Measurements from ENCODE around the gene RTF2. TPM values are rescaled to one million over a fixed set of nuclear protein-coding genes. Genes with fewer than 3 reads are reported as not detected.
A peak's percentile ranks its signal among the peaks of the same experiment; 100 is the strongest.

The RTF2 gene
- total RNA-seq, 1 donor from 2014 or later: 71.2 TPM

GRCh38 chr20:56465997-56466396 is 2.4 kb upstream of the RTF2 start:
- no peak for TF ChIP-seq CTCF (conservative IDR thresholded peaks at IDR 0.05)
- Mint-ChIP-seq H3K4me1 (ENCODE audit: unreplicated experiment) (peaks cover 14% of the 10 kb centered on the region), H3K4me3 (no peak overlapping the region)

GRCh38 chr20:56467968-56468315 is 485 bp upstream of the RTF2 start:
- peaks cover 14% of the 10 kb centered on the region for H3K4me1 Mint-ChIP-seq (ENCODE audit: unreplicated experiment)
- DNase-seq (ENCODE audit: extremely low spot score, unreplicated experiment): no peak
- TF ChIP-seq CTCF (conservative IDR thresholded peaks at IDR 0.05): no peak
- H3K9me3 Mint-ChIP-seq: no peaks in the 10 kb centered on the region
- peaks cover 15% of the 10 kb centered on the region for H3K27me3 Mint-ChIP-seq
- peak overlapping the region; percentile 99 for H3K27ac Mint-ChIP-seq
- peak overlapping the region; percentile 100 for H3K4me3 Mint-ChIP-seq
- H3K36me3 Mint-ChIP-seq: no peaks in the 10 kb centered on the region

More at GRCh38 chr20:56465997-56466396, 2.4 kb upstream of the RTF2 start:
- H3K27ac Mint-ChIP-seq: no peak overlapping the region
- DNase-seq (ENCODE audit: extremely low spot score, unreplicated experiment): no peak
- no peaks in the 10 kb centered on the region for H3K36me3 Mint-ChIP-seq
- no peaks in the 10 kb centered on the region for H3K9me3 Mint-ChIP-seq
- peaks cover 28% of the 10 kb centered on the region for H3K27me3 Mint-ChIP-seq

- H3K9me3 Mint-ChIP-seq: no peaks in the 10 kb centered on the region
- H3K4me1 Mint-ChIP-seq (ENCODE audit: unreplicated experiment): peaks cover 14% of the 10 kb centered on the region
- H3K27ac Mint-ChIP-seq: peak overlapping the region; percentile 99
- no peak for TF ChIP-seq CTCF (conservative IDR thresholded peaks at IDR 0.05)
- H3K36me3 Mint-ChIP-seq: no peaks in the 10 kb centered on the region
- peak overlapping the region; percentile 100 for H3K4me3 Mint-ChIP-seq
- peaks cover 8% of the 10 kb centered on the region for H3K27me3 Mint-ChIP-seq
- no peak for DNase-seq (ENCODE audit: extremely low spot score, unreplicated experiment)
Measured at GRCh38 chr20:56469077-56469449, 636 bp downstream of the RTF2 start.

- Mint-ChIP-seq H3K9me3 (no peaks in the 10 kb centered on the region), H3K27me3 (no peaks in the 10 kb centered on the region), H3K36me3 (peaks cover 20% of the 10 kb centered on the region), H3K27ac (no peak overlapping the region), H3K4me3 (no peak overlapping the region), H3K4me1 (ENCODE audit: unreplicated experiment) (no peaks in the 10 kb centered on the region)
- DNase-seq (ENCODE audit: extremely low spot score, unreplicated experiment): no peak
- TF ChIP-seq CTCF (conservative IDR thresholded peaks at IDR 0.05): no peak
Measured at GRCh38 chr20:56483970-56484369, 15.5 kb downstream of the RTF2 start.

- H3K27me3 Mint-ChIP-seq: no peaks in the 10 kb centered on the region
Measured at GRCh38 chr20:56487216-56487615, 18.8 kb downstream of the RTF2 start.

More at GRCh38 chr20:56487216-56487615, 18.8 kb downstream of the RTF2 start:
- H3K4me3 Mint-ChIP-seq: no peak overlapping the region
- no peak overlapping the region for H3K27ac Mint-ChIP-seq
- no peaks in the 10 kb centered on the region for H3K9me3 Mint-ChIP-seq
- no peak for DNase-seq (ENCODE audit: extremely low spot score, unreplicated experiment)
- H3K4me1 Mint-ChIP-seq (ENCODE audit: unreplicated experiment): peaks cover 10% of the 10 kb centered on the region
- TF ChIP-seq CTCF (conservative IDR thresholded peaks at IDR 0.05): no peak
- H3K36me3 Mint-ChIP-seq: peaks cover 26% of the 10 kb centered on the region

Data from type B pancreatic cell (in vitro differentiated cells).